GM19463 (cell line): ENCODE measurements around the gene NOXA1.

Source experiments
- ATAC-seq: cut with Tn5 transposase; IDR thresholded peaks from one replicate; pipeline ENCODE4 v1.9.1; 2021; ENCODE audit warnings: mild to moderate bottlenecking, moderate library complexity; ENCODE audit not compliant: unreplicated experiment

NOXA1 gene

GRCh38 chr9:137482094-137482781, 59.0 kb downstream of the NOXA1 start:
- ATAC-seq, result no peak
